Retinal pigment epithelial cell (primary cell): ENCODE data around the gene PPP2R5C.

Source experiments
- DNase-seq: peaks from one replicate; pipeline ENCODE4 v3.0.0-alpha.2; 2010; ENCODE audit warnings: low read depth
- H3K4me3 ChIP-seq: 2 replicates; pipeline ENCODE4 v1.5.1; 2011; ENCODE audit warnings: mild to moderate bottlenecking, low read length, control low read depth, moderate library complexity
- CTCF ChIP-seq: conservative IDR thresholded peaks from 2 replicates; pipeline ENCODE4 v1.5.1; 2011; ENCODE audit warnings: low read depth, low read length, control low read depth, inconsistent platforms

PPP2R5C gene

GRCh38 chr14:101814934-101815333 is 53.4 kb downstream of the PPP2R5C start:
- no peak for TF ChIP-seq CTCF
- H3K4me3 ChIP-seq, result no peak overlapping the region
- no peak for DNase-seq

DNA sequence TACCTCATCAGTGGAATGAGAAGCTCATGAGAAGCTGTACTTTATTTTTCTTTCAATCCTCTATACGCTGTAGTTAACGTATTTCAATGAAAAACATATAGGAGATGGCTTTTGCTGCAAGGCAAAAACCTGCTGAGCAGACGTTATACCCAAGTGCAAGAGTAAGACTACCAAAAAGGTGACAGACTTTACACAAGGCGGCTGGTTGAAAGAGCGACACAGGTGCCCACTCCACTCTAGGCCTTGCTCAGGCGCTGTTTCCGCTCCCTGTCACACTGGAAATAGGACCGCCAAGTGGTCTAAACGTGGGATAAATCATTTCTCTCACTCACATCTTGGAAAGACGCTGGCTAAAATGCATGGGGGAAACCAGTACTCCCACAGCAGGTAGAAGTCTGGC is 54.5 kb downstream of the PPP2R5C start:
- TF ChIP-seq CTCF, result no peak
- no peak overlapping the region for H3K4me3 ChIP-seq
- no peak for DNase-seq

GRCh38 chr14:101817501-101818001 is 56.0 kb downstream of the PPP2R5C start:
- DNase-seq, result no peak
- H3K4me3 ChIP-seq, result no peak overlapping the region
- TF ChIP-seq CTCF, result no peak

DNA sequence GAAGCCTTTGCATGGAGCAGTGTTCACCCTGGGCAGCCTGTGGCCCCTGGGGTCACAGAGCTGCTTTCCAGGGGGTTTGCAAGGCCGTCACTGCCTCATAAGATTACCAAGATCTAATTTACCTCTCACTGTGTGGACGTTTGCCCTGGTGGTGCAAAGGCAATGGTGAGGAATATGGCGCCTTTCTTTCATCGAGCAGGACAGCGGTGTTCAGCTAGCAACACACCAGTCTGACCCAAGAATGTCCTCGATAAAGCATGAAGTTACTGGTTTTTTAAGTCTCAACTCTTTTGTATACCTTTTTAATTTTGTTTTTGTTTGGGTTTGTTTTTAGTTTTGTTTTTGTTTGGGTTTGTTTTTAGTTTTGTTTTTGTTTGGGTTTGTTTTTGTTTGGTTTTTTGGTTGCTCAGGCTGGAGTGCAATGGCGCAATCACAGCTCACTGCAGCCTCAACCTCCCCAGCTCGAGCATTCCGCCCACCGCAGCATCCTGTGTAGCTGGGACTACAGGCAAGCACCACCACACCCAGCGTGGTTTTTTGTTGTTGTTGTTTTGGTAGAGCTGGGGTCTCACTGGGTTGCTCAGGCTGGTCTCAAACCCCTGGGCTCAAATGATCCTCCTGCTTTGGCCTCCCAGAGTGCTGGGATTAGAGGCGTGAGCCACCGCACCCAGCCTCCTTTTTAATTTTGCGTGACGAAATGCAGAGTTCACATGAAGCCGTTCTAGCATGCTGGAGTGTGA is 57.9 kb downstream of the PPP2R5C start:
- DNase-seq, result no peak
- TF ChIP-seq CTCF, result no peak
- H3K4me3 ChIP-seq, result no peak overlapping the region

DNA sequence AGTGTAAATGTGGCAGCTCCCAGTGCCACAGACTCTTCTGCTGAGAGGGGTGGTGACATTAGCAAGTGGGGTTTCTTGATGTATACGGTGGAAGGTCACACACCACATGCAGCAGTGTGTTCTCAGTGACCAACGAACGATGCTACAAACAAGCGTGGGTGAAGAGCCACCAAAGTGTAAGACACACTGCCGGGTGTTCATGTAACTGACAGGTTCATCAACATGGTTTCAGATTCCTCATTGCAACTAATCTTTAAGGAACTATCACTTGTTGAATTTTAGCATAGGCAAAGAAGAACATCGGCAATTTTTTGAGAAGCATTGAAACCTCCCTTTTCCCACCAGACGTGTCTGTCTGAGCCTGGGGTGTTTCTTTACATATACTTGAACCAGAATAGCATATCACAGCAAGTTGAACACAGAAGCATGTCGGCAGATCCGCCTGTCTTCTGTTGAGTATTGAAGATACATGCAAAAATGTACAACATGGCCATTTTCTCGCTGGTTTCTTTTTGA is 58.8 kb downstream of the PPP2R5C start:
- no peak for DNase-seq
- no peak for TF ChIP-seq CTCF
- no peak overlapping the region for H3K4me3 ChIP-seq

GRCh38 chr14:101821528-101821927 is 60.0 kb downstream of the PPP2R5C start:
- no peak overlapping the region for H3K4me3 ChIP-seq
- DNase-seq, result no peak

More at GRCh38 chr14:101821528-101821927, 60.0 kb downstream of the PPP2R5C start:
- no peak for TF ChIP-seq CTCF
